ENCODE data around the gene HDAC10.

Gene HDAC10

GRCh38 chr22:50248196-50249081 is 2.6 kb downstream of the HDAC10 start:
- Histone ChIP-seq H3K9ac (no peak overlapping the region), H3K4me2 (ENCODE audit: low read length) (no peak overlapping the region), H3K4me3 (ENCODE audit: low read depth, low read length) (no peak overlapping the region), H3K36me3 (ENCODE audit: control insufficient read depth, insufficient read depth, low read length) (no peaks in the 10 kb centered on the region), H2AFZ (no peak overlapping the region), H3K79me2 (peaks cover 6% of the 10 kb centered on the region), H3K9me3 (ENCODE audit: control insufficient read depth, low read length) (no peaks in the 10 kb centered on the region), H3K4me1 (peaks cover 6% of the 10 kb centered on the region), H3K27ac (no peak overlapping the region), H3K27me3 (ENCODE audit: control insufficient read depth, insufficient read depth, low read length) (no peaks in the 10 kb centered on the region)
- TF ChIP-seq CTCF (IDR thresholded peaks at IDR 0.05) = no peak

- peaks cover 10% of the 10 kb centered on the region for H3K79me2 ChIP-seq
- H3K9me3 ChIP-seq (ENCODE audit: control insufficient read depth, low read length) = no peaks in the 10 kb centered on the region
- no peak for TF ChIP-seq CTCF (IDR thresholded peaks at IDR 0.05)
- H3K9ac ChIP-seq = no peak overlapping the region
- no peak overlapping the region for H3K27ac ChIP-seq
- H3K4me1 ChIP-seq = peaks cover 6% of the 10 kb centered on the region
- H3K4me3 ChIP-seq (ENCODE audit: low read depth, low read length) = no peak overlapping the region
- H2AFZ ChIP-seq = no peak overlapping the region
- H3K27me3 ChIP-seq (ENCODE audit: control insufficient read depth, insufficient read depth, low read length) = no peaks in the 10 kb centered on the region
- H3K36me3 ChIP-seq (ENCODE audit: control insufficient read depth, insufficient read depth, low read length) = no peaks in the 10 kb centered on the region
- no peak overlapping the region for H3K4me2 ChIP-seq (ENCODE audit: low read length)
Measured at GRCh38 chr22:50247748-50248147, 3.3 kb downstream of the HDAC10 start.

GRCh38 chr22:50246242-50247175 is 4.6 kb downstream of the HDAC10 start:
- H3K4me1 ChIP-seq = peaks cover 4% of the 10 kb centered on the region
- no peak overlapping the region for H3K9ac ChIP-seq
- no peak overlapping the region for H3K4me3 ChIP-seq (ENCODE audit: low read depth, low read length)

More at GRCh38 chr22:50246242-50247175, 4.6 kb downstream of the HDAC10 start:
- H3K36me3 ChIP-seq (ENCODE audit: control insufficient read depth, insufficient read depth, low read length) = no peaks in the 10 kb centered on the region
- H3K4me2 ChIP-seq (ENCODE audit: low read length) = no peak overlapping the region
- peaks cover 13% of the 10 kb centered on the region for H3K79me2 ChIP-seq
- H3K27me3 ChIP-seq (ENCODE audit: control insufficient read depth, insufficient read depth, low read length) = no peaks in the 10 kb centered on the region
- no peak for TF ChIP-seq CTCF (IDR thresholded peaks at IDR 0.05)
- H3K27ac ChIP-seq = no peak overlapping the region
- no peak overlapping the region for H2AFZ ChIP-seq
- H3K9me3 ChIP-seq (ENCODE audit: control insufficient read depth, low read length) = no peaks in the 10 kb centered on the region
